ENCODE results near the gene CDC6.

Gene CDC6

DNA sequence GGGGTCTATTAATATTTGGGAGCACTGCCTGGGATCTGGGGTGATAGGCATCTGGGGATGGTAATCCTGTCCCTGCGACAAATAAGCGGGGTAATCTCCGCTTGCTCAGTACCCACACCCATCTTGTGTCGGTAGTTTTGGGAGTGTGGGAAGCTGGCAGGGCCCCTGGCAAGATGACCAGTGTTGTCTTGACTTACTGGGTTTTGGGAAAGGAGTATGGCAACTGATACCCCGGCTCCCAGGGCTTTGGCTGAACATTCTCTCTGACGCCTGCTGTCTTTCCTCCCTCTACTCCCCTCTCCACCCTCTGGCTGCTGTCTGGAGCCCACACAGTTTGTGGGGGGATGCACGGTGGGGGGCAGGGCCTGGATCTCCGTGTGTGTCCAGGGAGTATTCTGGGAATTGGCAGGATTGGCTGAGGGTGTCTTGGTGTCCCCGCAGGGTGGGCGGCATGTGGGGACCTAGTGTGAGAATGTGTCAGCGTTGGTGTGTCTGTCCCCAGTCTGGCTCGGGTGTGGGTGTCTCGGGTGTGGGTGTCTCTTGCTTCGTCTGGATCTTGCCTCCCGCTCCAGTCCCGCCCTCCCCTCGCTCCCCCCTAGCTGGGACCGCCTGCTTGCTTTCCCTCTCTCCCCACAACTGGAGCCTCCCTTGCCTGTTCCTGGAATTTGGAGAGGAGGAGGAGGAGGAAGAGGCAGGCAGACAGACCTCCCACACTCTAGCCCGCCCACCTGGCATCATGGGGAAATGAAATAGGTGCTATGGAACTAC, 33.3 kb downstream of the CDC6 start:
- TF ChIP-seq POLR2AphosphoS5 (IDR thresholded peaks at IDR 0.05; ENCODE audit: low read depth, low read length) = no peak
- no peak for TF ChIP-seq FOXP2 (optimal IDR thresholded peaks at IDR 0.05; ENCODE audit: borderline replicate concordance, extremely low read depth, extremely low read length, insufficient read depth)
- TF ChIP-seq, protein P1, sequence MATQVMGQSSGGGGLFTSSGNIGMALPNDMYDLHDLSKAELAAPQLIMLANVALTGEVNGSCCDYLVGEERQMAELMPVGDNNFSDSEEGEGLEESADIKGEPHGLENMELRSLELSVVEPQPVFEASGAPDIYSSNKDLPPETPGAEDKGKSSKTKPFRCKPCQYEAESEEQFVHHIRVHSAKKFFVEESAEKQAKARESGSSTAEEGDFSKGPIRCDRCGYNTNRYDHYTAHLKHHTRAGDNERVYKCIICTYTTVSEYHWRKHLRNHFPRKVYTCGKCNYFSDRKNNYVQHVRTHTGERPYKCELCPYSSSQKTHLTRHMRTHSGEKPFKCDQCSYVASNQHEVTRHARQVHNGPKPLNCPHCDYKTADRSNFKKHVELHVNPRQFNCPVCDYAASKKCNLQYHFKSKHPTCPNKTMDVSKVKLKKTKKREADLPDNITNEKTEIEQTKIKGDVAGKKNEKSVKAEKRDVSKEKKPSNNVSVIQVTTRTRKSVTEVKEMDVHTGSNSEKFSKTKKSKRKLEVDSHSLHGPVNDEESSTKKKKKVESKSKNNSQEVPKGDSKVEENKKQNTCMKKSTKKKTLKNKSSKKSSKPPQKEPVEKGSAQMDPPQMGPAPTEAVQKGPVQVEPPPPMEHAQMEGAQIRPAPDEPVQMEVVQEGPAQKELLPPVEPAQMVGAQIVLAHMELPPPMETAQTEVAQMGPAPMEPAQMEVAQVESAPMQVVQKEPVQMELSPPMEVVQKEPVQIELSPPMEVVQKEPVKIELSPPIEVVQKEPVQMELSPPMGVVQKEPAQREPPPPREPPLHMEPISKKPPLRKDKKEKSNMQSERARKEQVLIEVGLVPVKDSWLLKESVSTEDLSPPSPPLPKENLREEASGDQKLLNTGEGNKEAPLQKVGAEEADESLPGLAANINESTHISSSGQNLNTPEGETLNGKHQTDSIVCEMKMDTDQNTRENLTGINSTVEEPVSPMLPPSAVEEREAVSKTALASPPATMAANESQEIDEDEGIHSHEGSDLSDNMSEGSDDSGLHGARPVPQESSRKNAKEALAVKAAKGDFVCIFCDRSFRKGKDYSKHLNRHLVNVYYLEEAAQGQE (IDR thresholded peaks at IDR 0.05; ENCODE audit: insufficient read depth in 1 of 2, low read depth in 2 of 2, low read length in 2 of 2) = no peak
- no peak for TF ChIP-seq TAF1 (IDR thresholded peaks at IDR 0.05; ENCODE audit: borderline replicate concordance, insufficient read depth, low read length)

DNA sequence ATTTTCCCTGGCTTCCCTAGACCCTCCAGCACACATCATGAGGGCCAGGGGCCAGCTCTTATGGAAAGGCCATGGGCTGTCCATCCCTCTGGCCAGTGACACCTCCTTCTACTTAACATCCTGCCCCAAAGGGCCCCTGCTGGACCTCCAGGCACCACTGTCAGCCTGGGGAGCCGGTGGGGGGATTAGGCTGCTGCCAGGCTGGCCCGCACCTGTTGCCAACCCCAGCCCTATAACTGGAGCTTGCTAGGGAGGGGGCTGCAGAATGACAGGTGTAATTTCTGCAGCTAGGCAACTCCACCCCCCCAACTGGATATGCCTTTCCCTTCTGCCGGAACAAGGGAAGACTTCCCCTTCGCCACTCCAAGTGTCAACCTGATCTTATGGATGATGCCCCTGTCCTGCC, 33.8 kb downstream of the CDC6 start:
- TF ChIP-seq POLR2AphosphoS5 (IDR thresholded peaks at IDR 0.05; ENCODE audit: low read depth, low read length) (no peak), SIN3A (IDR thresholded peaks at IDR 0.05; ENCODE audit: borderline replicate concordance, insufficient read depth, low read length) (no peak), TAF1 (IDR thresholded peaks at IDR 0.05; ENCODE audit: borderline replicate concordance, insufficient read depth, low read length) (no peak), FOXP2 (optimal IDR thresholded peaks at IDR 0.05; ENCODE audit: borderline replicate concordance, extremely low read depth, extremely low read length, insufficient read depth) (no peak)
- TF ChIP-seq, protein P1 (IDR thresholded peaks at IDR 0.05; ENCODE audit: insufficient read depth in 1 of 2, low read depth in 2 of 2, low read length in 2 of 2) = no peak

DNA sequence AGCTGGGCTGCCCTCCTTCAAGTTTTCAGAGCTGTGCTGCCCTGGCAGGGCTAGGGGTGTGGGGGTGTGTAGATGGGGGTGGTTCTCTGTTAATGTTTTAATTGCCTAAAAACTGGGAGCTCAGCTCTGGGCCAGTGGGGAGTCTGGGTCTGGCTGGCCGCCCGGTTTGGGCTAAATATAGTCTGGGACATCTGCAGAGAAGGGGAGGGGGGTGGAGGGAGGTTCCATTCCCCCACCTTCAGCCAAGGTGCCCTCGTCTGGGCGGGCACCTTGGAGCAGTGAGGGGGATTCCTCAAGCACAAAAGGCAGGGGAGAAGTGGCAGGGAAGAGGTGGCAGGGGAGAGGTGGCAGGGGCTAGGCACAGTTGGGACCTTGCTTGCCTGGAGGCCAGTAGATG, 34.3 kb downstream of the CDC6 start:
- no peak for TF ChIP-seq POLR2AphosphoS5 (IDR thresholded peaks at IDR 0.05; ENCODE audit: low read depth, low read length)
- no peak for TF ChIP-seq FOXP2 (optimal IDR thresholded peaks at IDR 0.05; ENCODE audit: borderline replicate concordance, extremely low read depth, extremely low read length, insufficient read depth)
- TF ChIP-seq TAF1 (IDR thresholded peaks at IDR 0.05; ENCODE audit: borderline replicate concordance, insufficient read depth, low read length) = no peak
- TF ChIP-seq, protein P1 (IDR thresholded peaks at IDR 0.05; ENCODE audit: insufficient read depth in 1 of 2, low read depth in 2 of 2, low read length in 2 of 2) = no peak
- TF ChIP-seq SIN3A (IDR thresholded peaks at IDR 0.05; ENCODE audit: borderline replicate concordance, insufficient read depth, low read length) = no peak

DNA sequence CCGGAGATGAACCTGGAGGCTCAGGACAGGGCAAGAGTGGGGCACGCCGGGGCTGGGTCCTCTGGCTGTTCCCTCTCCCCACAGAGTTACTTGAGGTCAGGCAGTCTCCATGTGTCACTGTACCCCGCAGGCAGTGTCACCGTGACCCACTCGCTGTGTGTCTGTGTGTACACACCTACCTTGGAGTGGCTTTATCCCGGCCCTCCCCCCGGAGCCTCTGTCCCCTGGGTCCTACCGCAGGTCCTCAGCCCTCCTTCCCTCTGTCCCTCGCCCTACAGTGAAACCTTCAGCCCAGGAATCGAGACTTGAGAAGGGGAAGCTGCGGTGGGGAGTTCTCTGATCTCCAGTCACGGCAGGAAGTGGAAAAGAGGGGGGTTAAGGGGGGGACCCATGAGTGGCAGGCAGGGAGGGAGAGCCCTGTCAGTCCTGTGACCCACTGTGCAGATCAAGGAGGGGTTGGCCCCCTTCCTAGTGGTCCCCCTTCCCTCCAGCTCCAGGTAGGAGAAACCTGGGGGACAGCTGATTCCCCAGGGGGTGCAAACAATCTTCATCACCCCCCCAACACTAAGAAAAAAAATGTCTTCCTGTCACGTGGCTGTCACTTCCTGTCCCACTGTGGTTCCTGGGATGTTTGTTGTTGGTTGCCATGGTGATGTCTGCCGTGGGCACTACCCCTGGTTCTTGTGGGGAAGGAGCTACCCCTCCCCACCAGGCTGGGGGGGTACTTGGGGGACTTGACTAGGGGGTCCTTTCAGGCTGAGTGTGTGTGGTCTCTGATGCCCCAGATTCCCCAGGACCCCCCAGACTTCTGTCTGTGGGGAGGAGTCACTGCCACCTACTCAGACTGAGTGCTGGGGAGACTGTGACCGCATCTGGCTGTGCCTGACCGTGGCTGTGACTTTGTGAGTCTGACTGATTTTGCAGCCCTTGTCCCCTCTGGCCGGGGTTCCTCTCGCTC, 35.0 kb downstream of the CDC6 start:
- TF ChIP-seq SIN3A (IDR thresholded peaks at IDR 0.05; ENCODE audit: borderline replicate concordance, insufficient read depth, low read length) = peak; percentile 84; the same call in 1 of the 2 replicates
- TF ChIP-seq POLR2AphosphoS5 (IDR thresholded peaks at IDR 0.05; ENCODE audit: low read depth, low read length) = no peak

DNA sequence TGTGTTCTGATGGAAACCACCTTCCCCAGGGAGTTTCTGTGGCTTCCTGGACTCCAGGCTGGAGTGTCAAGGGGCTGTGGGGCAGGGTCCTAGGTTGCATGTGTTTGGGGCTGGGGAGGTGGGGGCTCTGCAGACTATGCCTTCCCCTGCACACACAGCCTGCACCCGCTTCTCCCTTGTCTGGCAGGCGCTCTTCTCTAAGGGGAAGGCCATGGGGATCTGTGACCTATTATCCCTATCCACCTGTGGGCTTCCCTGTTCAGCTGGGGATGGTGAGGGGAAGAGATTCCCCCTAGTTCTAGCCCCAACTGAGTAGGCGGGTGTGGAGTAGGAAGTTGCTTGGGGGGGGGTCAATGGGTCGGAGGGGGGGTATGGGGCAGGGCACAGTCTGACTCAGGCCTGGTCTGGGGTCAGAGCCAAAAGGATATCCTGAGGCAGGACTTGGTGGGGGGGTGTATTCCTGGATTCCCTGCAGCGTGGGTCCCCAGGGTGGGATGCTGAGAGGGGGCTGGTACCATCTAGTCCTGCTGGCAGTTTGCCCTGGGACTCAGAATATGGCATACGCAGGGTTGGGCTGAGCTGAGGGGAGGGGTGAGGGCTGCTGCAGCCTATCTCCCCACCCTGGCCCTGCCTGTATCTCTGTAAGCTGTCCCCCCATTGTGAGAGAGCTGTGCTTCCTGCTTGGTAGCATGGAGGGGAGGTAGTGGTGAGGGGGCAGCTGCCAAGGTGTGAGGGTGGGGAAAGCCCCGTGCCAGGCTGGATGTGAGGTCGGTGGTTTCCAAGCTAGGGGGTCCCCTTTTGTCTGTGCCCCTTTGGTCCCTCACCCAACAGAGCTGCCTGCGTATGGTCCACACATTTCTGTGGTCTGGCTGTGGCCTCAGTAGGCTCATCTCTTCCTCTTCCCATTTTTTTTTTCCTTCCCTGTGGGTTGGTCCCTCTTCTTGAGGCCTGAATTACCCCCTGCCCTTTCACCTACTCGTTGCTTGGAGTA, 36.0 kb downstream of the CDC6 start:
- TF ChIP-seq FOXP2 (optimal IDR thresholded peaks at IDR 0.05; ENCODE audit: borderline replicate concordance, extremely low read depth, extremely low read length, insufficient read depth) (no peak), SIN3A (IDR thresholded peaks at IDR 0.05; ENCODE audit: borderline replicate concordance, insufficient read depth, low read length) (no peak), TAF1 (IDR thresholded peaks at IDR 0.05; ENCODE audit: borderline replicate concordance, insufficient read depth, low read length) (no peak), POLR2AphosphoS5 (IDR thresholded peaks at IDR 0.05; ENCODE audit: low read depth, low read length) (no peak)
- TF ChIP-seq, protein P1 (IDR thresholded peaks at IDR 0.05; ENCODE audit: insufficient read depth in 1 of 2, low read depth in 2 of 2, low read length in 2 of 2) = no peak

Data from PFSK-1 (cell line).